Esophagus squamous epithelium (tissue), 5 donors: ENCODE measurements around the gene WDR91. TPM values are rescaled to one million over a fixed set of nuclear protein-coding genes. Genes with fewer than 3 reads are reported as not detected.

Experiments used
- DNase-seq: peaks from one replicate; lab custom pipeline; 2025; lab: John Stamatoyannopoulos, UW
- H3K27ac ChIP-seq, 4 donors: fragments of 200-600 bp; sonication (generic); one replicate each; pipeline ENCODE4 v1.5.1; 2016 to 2019; ENCODE audit warnings: mild to moderate bottlenecking in 1 of 4
- H3K27me3 ChIP-seq, 4 donors: fragments of 200-600 bp; sonication (generic); 1 replicate in 3 of 4; 2 replicates in 1 of 4; pipeline versions ENCODE4 v1.5.1 to v1.6.0; 2017 to 2021; ENCODE audit warnings: antibody characterized with exemption in 1 of 4
- H3K36me3 ChIP-seq, 3 donors: fragments of 200-600 bp; sonication (generic); one replicate each; pipeline ENCODE4 v1.5.1; 2016 to 2019
- H3K4me1 ChIP-seq, 3 donors: fragments of 200-600 bp; sonication (generic); one replicate each; pipeline ENCODE4 v1.5.1; 2017 to 2019
- H3K4me3 ChIP-seq, 4 donors: fragments of 200-600 bp; sonication (generic); 1 replicate in 3 of 4; 2 replicates in 1 of 4; pipeline ENCODE4 v1.5.1; 2016 to 2019; ENCODE audit warnings: mild to moderate bottlenecking in 2 of 4, moderate library complexity in 1 of 4
- H3K9me3 ChIP-seq, 3 donors: fragments of 200-600 bp; sonication (generic); one replicate each; pipeline ENCODE4 v1.5.1; 2016 to 2019
- POLR2A ChIP-seq, 4 donors: fragments of 450-650 bp; IDR thresholded peaks; one replicate each; pipeline ENCODE4 v1.6.1; 2017; ENCODE audit warnings: antibody characterized with exemption in 4 of 4, mild to moderate bottlenecking in 4 of 4, moderate library complexity in 3 of 4
- WGBS, 2 donors: methylation state at CpG; one replicate each; pipeline ENCODE4 v1.1.5; 2018; 5-methylcytosine and 5-hydroxymethylcytosine counted together
- intact Hi-C: fragments of 100-400 bp; cut with DNase I; formaldehyde crosslinking; loops from one replicate; pipeline ENCODE4 v1.15.0; 2022
- total RNA-seq, 4 donors: library from RNA; depleted of rRNA; stranded (reverse); fragments of >200 nt; gene quantifications; one replicate each; pipeline ENCODE4 v1.1.0, GENCODE V29; 2016
- TF ChIP-seq, protein P1 (sequence below), 6 experiments: fragments of 450-650 bp in 4 of 6; fragments of 200-600 bp in 2 of 6; sonication (generic) in 2 of 6; IDR thresholded peaks; one replicate each; pipeline ENCODE4 v1.5.1; 2016 to 2019; ENCODE audit warnings: antibody characterized with exemption in 6 of 6, mild to moderate bottlenecking in 4 of 6, moderate library complexity in 4 of 6
- donor health status: DM: yes; HTN: yes; CAD: no.

WDR91 gene
- total RNA-seq, 4 donors from 2014 or later: 19.6 to 29.0 (median 24.3) TPM

DNA sequence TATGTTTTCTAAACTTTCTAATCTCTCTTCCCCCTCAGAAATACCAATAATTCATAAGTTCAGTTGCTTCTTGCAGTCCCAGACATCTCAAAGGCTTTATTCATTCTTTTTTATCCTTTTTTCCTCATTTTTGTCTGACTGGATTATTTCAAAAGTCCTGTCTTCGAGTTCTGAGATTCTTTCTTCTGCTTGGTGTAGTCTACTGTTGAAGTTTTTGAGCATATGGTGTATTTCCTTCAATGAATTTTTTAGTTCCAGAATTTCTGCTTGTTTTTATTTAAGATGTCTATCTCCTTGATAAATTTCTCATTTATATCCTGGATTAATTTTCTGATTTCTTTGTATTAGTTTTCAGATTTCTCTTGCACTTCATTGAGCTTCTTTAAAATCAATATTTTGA is 55.0 kb downstream of the WDR91 start:
- 89 to 97% methylated on average over 1 of the region's 1 CpG for WGBS, 2 donors
- DNase-seq: no peak
- TF ChIP-seq, protein P1, sequence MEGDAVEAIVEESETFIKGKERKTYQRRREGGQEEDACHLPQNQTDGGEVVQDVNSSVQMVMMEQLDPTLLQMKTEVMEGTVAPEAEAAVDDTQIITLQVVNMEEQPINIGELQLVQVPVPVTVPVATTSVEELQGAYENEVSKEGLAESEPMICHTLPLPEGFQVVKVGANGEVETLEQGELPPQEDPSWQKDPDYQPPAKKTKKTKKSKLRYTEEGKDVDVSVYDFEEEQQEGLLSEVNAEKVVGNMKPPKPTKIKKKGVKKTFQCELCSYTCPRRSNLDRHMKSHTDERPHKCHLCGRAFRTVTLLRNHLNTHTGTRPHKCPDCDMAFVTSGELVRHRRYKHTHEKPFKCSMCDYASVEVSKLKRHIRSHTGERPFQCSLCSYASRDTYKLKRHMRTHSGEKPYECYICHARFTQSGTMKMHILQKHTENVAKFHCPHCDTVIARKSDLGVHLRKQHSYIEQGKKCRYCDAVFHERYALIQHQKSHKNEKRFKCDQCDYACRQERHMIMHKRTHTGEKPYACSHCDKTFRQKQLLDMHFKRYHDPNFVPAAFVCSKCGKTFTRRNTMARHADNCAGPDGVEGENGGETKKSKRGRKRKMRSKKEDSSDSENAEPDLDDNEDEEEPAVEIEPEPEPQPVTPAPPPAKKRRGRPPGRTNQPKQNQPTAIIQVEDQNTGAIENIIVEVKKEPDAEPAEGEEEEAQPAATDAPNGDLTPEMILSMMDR (IDR thresholded peaks at IDR 0.05): no peak
- TF ChIP-seq POLR2A (IDR thresholded peaks at IDR 0.05): no peak
- H3K36me3 ChIP-seq: peaks cover 0 to 6% (median 0%) of the 10 kb centered on the region in 3 donors
- no peak overlapping the region for H3K4me3 ChIP-seq
- H3K27me3 ChIP-seq: no peaks in the 10 kb centered on the region
- H3K27ac ChIP-seq: no peak overlapping the region
- peaks cover 0 to 22% (median 6%) of the 10 kb centered on the region in 3 donors for H3K9me3 ChIP-seq
- intact Hi-C loops: no loop called here
- H3K4me1 ChIP-seq: peaks cover 0 to 34% (median 25%) of the 10 kb centered on the region in 3 donors

DNA sequence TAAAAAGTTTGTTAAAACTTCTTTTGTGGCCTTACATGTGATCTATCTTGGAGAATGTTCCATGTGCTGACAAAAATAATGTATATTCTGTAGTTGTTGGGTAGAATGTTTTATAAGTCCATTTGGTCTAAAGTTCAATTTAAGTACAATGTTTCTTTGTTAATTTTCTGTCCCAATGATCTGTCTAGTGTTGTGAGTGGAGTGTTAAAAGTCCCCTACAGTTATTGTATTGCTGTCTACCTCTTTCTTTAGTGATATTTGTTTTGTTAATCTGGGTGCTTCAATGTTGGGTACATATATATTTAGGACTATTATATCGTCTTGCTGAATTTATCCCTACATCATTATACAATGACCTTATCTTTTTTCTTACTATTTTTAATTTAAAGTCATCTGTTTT is 56.6 kb downstream of the WDR91 start:
- peaks cover 0 to 35% (median 19%) of the 10 kb centered on the region in 3 donors for H3K4me1 ChIP-seq
- TF ChIP-seq POLR2A (IDR thresholded peaks at IDR 0.05): no peak
- TF ChIP-seq, protein P1 (IDR thresholded peaks at IDR 0.05): no peak
- 92 to 100% methylated on average over 1 of the region's 1 CpG for WGBS, 2 donors
- peaks cover 0 to 6% (median 0%) of the 10 kb centered on the region in 3 donors for H3K36me3 ChIP-seq
- intact Hi-C loops: no loop called here
- H3K4me3 ChIP-seq: no peak overlapping the region
- DNase-seq: no peak
- H3K9me3 ChIP-seq: peaks cover 0 to 22% (median 6%) of the 10 kb centered on the region in 3 donors
- H3K27ac ChIP-seq: no peak overlapping the region
- H3K27me3 ChIP-seq: no peaks in the 10 kb centered on the region

DNA sequence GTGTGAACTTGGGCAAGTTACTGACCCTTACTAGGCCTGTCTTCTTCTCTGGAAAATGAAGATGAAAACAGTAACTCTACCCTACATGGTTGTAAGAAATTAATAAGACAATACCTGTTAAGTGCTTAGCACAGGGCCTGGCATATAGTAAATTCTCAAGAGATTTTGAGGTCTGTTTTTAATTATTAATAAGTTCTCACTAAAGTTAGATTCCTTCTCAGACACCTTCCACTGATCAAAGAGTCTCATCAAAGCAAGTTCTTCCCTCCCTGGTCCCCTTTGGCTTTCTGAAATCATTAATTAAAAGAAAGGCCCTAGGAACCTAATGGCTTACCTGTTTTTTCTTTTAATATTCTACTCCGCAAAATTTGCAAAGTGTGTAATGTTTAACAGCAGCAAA is 58.9 kb downstream of the WDR91 start:
- Histone ChIP-seq H3K9me3 (peaks cover 0 to 22% (median 6%) of the 10 kb centered on the region in 3 donors), H3K4me3 (no peak overlapping the region), H3K4me1 (peaks cover 3 to 34% (median 8%) of the 10 kb centered on the region in 3 donors), H3K27ac (no peak overlapping the region), H3K36me3 (peaks cover 0 to 4% (median 0%) of the 10 kb centered on the region in 3 donors), H3K27me3 (no peaks in the 10 kb centered on the region)
- intact Hi-C loops: no loop called here
- WGBS, 2 donors: 86 to 93% methylated on average over 1 of the region's 1 CpG
- no peak for DNase-seq
- TF ChIP-seq POLR2A (IDR thresholded peaks at IDR 0.05): no peak
- TF ChIP-seq, protein P1 (IDR thresholded peaks at IDR 0.05): no peak

DNA sequence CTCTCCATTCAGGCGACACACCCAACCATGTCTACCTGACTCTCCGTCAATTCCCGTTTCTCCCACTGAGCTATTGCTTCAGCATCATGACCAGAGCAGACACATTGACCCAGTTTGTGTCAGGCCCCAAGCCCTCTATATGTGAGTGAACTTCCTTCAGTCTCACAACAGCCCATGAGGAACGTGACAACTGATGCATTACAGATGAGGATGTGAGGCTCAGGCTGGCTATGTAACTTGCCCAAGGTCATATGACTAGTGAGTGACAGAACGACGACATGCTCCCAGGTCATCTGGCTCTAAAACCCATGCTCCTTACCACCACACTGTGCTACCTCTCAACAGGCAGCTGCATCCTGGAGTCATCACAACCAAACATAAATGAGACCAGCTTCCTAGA is 59.8 kb downstream of the WDR91 start:
- Histone ChIP-seq H3K36me3 (no peaks in the 10 kb centered on the region), H3K4me1 (peaks cover 10 to 43% (median 17%) of the 10 kb centered on the region in 3 donors), H3K27ac (peak overlapping the region in 3 of 4 donors; percentile 71 to 95 (median 87)), H3K9me3 (peaks cover 0 to 14% (median under 1%) of the 10 kb centered on the region in 3 donors), H3K27me3 (no peaks in the 10 kb centered on the region), H3K4me3 (no peak overlapping the region)
- no peak for TF ChIP-seq POLR2A (IDR thresholded peaks at IDR 0.05)
- TF ChIP-seq, protein P1 (IDR thresholded peaks at IDR 0.05): no peak
- no peak for DNase-seq
- 62 to 87% methylated on average over 6 of the region's 6 CpGs for WGBS, 2 donors
- intact Hi-C loops: no loop called here

DNA sequence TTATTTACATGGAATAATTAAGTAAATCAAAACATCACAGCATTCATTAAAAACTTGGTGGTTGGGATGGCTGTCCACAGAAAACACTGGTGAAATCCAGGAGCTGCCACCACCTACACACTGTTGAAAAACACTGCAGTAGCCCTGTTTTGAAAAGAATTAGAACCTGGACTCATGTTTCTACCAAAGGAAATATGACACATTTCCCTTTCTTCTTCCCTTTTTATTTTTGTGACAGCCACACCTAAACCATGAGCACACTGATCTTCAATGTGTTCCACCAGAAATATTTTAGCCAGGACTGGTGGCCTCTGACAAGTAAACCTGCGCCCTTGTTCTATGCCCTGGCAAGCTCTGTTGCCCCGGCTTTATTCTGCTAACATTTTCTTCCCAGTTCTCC is 60.2 kb downstream of the WDR91 start:
- H3K36me3 ChIP-seq: no peaks in the 10 kb centered on the region
- TF ChIP-seq, protein P1 (IDR thresholded peaks at IDR 0.05): no peak
- no peak for TF ChIP-seq POLR2A (IDR thresholded peaks at IDR 0.05)
- intact Hi-C loops: no loop called here
- H3K27ac ChIP-seq: peak overlapping the region in 3 of 4 donors; percentile 71 to 95 (median 87)
- peaks cover 10 to 47% (median 18%) of the 10 kb centered on the region in 3 donors for H3K4me1 ChIP-seq
- DNase-seq: no peak
- no peaks in the 10 kb centered on the region for H3K27me3 ChIP-seq
- 71 to 84% methylated on average over 2 of the region's 2 CpGs for WGBS, 2 donors
- H3K9me3 ChIP-seq: peaks cover 0 to 10% (median 0%) of the 10 kb centered on the region in 3 donors
- H3K4me3 ChIP-seq: peak overlapping the region in 1 of 4 donors; percentile 74
